Gastrocnemius medialis (tissue), 4 donors: ENCODE data around the gene TSPAN9. TPM values are rescaled to one million over a fixed set of nuclear protein-coding genes. Genes with fewer than 3 reads are reported as not detected.
A peak's percentile ranks its signal among the peaks of the same experiment; 100 is the strongest.

Experiments used
- ATAC-seq, 2 donors: fragments of 150-250 bp; one replicate each; pipeline ENCODE4 v1.9.1; 2016
- DNase-seq, 2 donors: peaks; one replicate each; pipeline ENCODE4 v3.0.0-alpha.2; 2019
- H3K27ac ChIP-seq, 4 donors: fragments of 200-600 bp; sonication (generic); 1 replicate in 1 of 4; 2 replicates in 3 of 4; pipeline ENCODE4 v1.5.1; 2016 to 2018; ENCODE audit warnings: mild to moderate bottlenecking in 2 of 4, moderate library complexity in 1 of 4
- H3K27me3 ChIP-seq, 3 donors: fragments of 200-600 bp; sonication (generic) in 2 of 3; 1 replicate in 1 of 3; 2 replicates in 2 of 3; pipeline versions ENCODE4 v1.5.1 to v1.6.0; 2016 to 2019; ENCODE audit warnings: mild to moderate bottlenecking in 1 of 3, moderate library complexity in 1 of 3
- H3K36me3 ChIP-seq, 2 donors: fragments of 200-600 bp; sonication (generic) in 1 of 2; one replicate each; pipeline ENCODE4 v1.5.1; 2017 to 2018
- H3K4me1 ChIP-seq, 2 donors: fragments of 200-600 bp; sonication (generic) in 1 of 2; one replicate each; pipeline ENCODE4 v1.5.1; 2016 to 2017; ENCODE audit warnings: mild to moderate bottlenecking in 2 of 2
- H3K4me3 ChIP-seq, 4 donors: fragments of 200-600 bp; sonication (generic) in 3 of 4; 1 replicate in 1 of 4; 2 replicates in 3 of 4; pipeline ENCODE4 v1.5.1; 2016 to 2019; ENCODE audit warnings: mild to moderate bottlenecking in 2 of 4
- H3K9me3 ChIP-seq, 3 donors: fragments of 200-600 bp; sonication (generic) in 2 of 3; 1 replicate in 1 of 3; 2 replicates in 2 of 3; pipeline ENCODE4 v1.5.1; 2016 to 2019
- POLR2A ChIP-seq, 2 donors: fragments of 450-650 bp; IDR thresholded peaks; one replicate each; pipeline ENCODE4 v1.6.1; 2017; ENCODE audit warnings: antibody characterized with exemption in 2 of 2, mild to moderate bottlenecking in 2 of 2, moderate library complexity in 2 of 2
- in situ Hi-C, 4 donors: fragments of 200-750 bp; cut with MboI; loops; one replicate each; pipeline versions ENCODE4 v1.15.0 to v1.8.0; 2017; ENCODE audit warnings: low sequenced_read_pairs in 4 of 4
- intact Hi-C: fragments of 100-400 bp; cut with DNase I; formaldehyde crosslinking; loops from one replicate; pipeline ENCODE4 v1.15.1; 2023; ENCODE audit warnings: low total_unique reads
- total RNA-seq, 4 donors: library from RNA; depleted of rRNA; stranded (reverse); fragments of >200 nt; gene quantifications; one replicate each; pipeline versions ENCODE4 v1.1.0 to v1.2.3, GENCODE V29; 2016
- TF ChIP-seq, protein P1 (sequence below), 5 experiments: fragments of 450-650 bp in 3 of 5; fragments of 200-600 bp in 2 of 5; sonication (generic) in 2 of 5; IDR thresholded peaks in 4 of 5; conservative IDR thresholded peaks in 1 of 5; 1 replicate in 4 of 5; 2 replicates in 1 of 5; pipeline ENCODE4 v1.5.1; 2016 to 2019; ENCODE audit warnings: antibody characterized with exemption in 5 of 5, mild to moderate bottlenecking in 3 of 5, moderate library complexity in 3 of 5

TSPAN9 gene
- total RNA-seq, 4 donors from 2014 or later, result 4.7 to 9.4 (median 7.4) TPM

DNA sequence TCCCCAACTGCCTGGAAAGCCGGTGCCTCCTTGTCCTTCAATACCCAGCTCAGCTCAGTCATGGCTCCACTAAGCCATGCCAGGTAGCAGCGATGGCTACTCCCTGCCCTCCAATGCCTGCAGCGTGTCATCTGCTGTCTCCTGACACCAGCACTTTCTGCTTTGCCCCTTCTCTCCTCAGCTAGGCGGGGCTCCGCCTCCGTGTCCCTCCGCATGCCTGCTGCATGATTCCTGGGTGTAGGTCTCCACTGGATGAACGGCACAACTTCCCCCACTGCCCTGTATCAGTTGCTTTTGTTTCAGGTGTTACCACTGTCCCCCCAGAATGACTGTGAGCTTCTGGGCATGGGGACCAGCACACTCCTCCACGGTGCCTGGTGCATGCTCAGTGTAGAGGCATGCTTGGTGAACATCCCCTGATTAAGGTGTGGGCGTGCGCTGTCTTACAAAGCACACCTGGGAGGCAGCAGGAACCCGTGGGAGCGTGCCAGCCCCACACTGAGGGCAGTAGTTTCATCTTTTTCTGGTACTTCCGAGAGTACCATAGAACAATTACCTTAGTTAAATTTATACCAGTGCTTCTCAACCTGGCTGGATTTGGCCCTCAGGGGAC, 234.4 kb downstream of the TSPAN9 start:
- TF ChIP-seq, protein P1, sequence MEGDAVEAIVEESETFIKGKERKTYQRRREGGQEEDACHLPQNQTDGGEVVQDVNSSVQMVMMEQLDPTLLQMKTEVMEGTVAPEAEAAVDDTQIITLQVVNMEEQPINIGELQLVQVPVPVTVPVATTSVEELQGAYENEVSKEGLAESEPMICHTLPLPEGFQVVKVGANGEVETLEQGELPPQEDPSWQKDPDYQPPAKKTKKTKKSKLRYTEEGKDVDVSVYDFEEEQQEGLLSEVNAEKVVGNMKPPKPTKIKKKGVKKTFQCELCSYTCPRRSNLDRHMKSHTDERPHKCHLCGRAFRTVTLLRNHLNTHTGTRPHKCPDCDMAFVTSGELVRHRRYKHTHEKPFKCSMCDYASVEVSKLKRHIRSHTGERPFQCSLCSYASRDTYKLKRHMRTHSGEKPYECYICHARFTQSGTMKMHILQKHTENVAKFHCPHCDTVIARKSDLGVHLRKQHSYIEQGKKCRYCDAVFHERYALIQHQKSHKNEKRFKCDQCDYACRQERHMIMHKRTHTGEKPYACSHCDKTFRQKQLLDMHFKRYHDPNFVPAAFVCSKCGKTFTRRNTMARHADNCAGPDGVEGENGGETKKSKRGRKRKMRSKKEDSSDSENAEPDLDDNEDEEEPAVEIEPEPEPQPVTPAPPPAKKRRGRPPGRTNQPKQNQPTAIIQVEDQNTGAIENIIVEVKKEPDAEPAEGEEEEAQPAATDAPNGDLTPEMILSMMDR (IDR thresholded peaks at IDR 0.05 in 4 of 5, conservative IDR thresholded peaks at IDR 0.05 in 1 of 5), result no peak
- no peak for TF ChIP-seq POLR2A (IDR thresholded peaks at IDR 0.05)
- intact Hi-C loops, result no loop called here

DNA sequence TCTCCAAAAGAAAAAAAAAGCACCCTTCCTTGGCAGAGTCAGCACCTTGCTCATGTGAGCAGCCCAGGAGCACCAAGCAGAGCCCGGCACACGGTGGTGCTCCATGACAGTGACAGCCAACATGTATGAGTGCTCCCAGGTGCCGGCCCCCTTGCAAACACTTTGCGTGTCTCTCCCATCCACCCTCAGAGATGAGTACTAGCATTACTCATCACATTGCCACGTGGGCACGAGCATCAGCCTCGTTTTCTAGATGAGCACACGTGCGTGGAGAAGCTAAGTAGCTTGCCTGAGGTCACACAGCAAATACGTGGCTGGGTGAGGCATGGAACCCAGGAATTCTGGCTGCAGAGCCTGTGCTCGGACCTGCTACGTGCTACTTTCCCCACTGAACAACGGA, 235.9 kb downstream of the TSPAN9 start:
- Histone ChIP-seq H3K4me1 (peaks cover 0 to 7% of the 10 kb centered on the region in 2 donors), H3K4me3 (no peak overlapping the region), H3K27me3 (no peaks in the 10 kb centered on the region), H3K9me3 (no peaks in the 10 kb centered on the region), H3K36me3 (no peaks in the 10 kb centered on the region), H3K27ac (no peak overlapping the region)
- no peak for DNase-seq
- ATAC-seq, result no peak
- intact Hi-C loops (no loop called here), in situ Hi-C loops (loop anchor here in 1 of 4 donors (25.0 kb wide), 1 partner anchor 324 kb away; no protein-coding TSS in a partner anchor)
- TF ChIP-seq, protein P1 (IDR thresholded peaks at IDR 0.05 in 4 of 5, conservative IDR thresholded peaks at IDR 0.05 in 1 of 5), result no peak
- TF ChIP-seq POLR2A (IDR thresholded peaks at IDR 0.05), result no peak

More for the DNA sequence above, 234.4 kb downstream of the TSPAN9 start:
- H3K27ac ChIP-seq, result no peak overlapping the region
- H3K36me3 ChIP-seq, result no peaks in the 10 kb centered on the region
- H3K27me3 ChIP-seq, result no peaks in the 10 kb centered on the region
- H3K9me3 ChIP-seq, result no peaks in the 10 kb centered on the region
- DNase-seq, result no peak
- ATAC-seq, result no peak
- H3K4me1 ChIP-seq, result peaks cover 0 to 7% of the 10 kb centered on the region in 2 donors
- no peak overlapping the region for H3K4me3 ChIP-seq
- in situ Hi-C loops, result loop anchor here in 1 of 4 donors (25.0 kb wide), 1 partner anchor 326 kb away; no protein-coding TSS in a partner anchor

DNA sequence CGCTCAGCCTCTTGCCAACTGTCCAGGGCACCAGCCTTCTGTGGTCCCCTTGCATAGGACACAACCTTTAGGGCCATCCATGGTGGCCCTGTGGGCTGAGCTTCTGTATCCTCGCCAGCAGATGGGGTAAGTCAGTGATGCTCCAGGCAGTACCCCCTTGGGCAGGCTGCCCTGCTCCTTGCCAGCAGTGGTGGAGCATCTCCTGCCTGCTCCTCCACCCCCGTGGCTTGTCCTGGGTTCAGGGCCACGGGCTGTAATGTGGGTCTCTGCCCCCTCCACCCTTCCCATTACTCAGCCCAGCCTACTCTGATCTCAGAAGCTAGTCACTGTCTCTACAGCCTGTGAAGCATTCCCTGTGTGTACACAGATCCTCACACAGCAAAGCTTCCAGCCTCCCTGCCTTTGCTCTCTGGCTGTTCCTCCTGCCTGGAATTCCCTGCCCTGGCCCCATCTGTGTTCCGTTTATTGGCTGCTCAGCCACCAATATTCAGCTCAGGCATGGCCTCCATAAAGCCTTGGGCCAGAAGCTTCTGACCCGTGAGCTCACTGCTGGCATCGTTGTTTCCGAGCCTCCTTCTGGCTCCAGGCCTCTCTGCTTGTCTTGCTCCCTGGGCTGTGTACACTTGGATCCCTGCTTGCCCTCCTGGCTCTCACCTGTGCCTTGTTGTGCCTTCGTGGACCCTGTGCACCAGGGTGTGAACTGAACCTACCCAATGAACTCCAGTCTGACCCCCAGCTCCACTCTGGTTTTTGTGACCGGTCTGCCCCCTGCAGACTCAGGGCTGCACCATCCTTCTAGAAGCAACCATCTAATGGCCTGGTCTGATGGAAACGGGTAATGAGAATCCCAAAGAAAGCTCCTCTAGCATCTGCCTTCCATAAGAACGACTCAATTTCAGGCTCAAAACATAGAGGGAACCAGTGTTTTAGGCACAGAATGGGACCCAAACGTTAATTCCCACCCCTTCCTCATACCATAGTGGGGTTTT, 236.8 kb downstream of the TSPAN9 start:
- DNase-seq (no peak), ATAC-seq (no peak)
- Histone ChIP-seq H3K4me1 (peaks cover 0 to 7% of the 10 kb centered on the region in 2 donors), H3K9me3 (no peaks in the 10 kb centered on the region), H3K27me3 (no peaks in the 10 kb centered on the region), H3K4me3 (no peak overlapping the region), H3K27ac (no peak overlapping the region), H3K36me3 (no peaks in the 10 kb centered on the region)
- in situ Hi-C loops, result loop anchor here in 1 of 4 donors (25.0 kb wide), 1 partner anchor 323 kb away; no protein-coding TSS in a partner anchor
- intact Hi-C loops, result no loop called here
- TF ChIP-seq, protein P1 (IDR thresholded peaks at IDR 0.05 in 4 of 5, conservative IDR thresholded peaks at IDR 0.05 in 1 of 5), result no peak
- no peak for TF ChIP-seq POLR2A (IDR thresholded peaks at IDR 0.05)

DNA sequence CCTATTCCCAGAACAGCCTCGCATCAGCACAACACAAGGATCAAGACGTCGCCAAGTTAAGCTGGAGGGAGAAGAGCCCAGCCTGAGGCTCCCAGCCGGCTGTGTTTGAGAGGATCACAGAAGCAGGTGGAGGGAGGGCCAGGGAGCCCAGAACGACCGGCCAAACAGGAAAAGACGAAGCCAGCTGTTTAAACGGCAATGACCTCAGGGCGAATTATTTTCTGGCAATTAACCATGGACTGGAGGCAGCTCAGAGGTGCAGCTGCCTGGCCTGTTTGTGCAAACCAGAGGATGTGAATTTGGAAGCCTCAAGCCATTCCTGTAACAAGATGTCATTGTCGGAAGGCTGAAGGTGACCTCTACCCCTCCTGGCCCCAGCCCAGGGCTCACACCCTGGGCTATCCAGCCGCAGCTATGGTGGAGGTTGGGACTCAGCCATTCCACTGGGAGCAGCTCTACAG, 238.1 kb downstream of the TSPAN9 start:
- Histone ChIP-seq H3K4me1 (peaks cover 0 to 7% of the 10 kb centered on the region in 2 donors), H3K27me3 (no peaks in the 10 kb centered on the region), H3K4me3 (no peak overlapping the region), H3K9me3 (no peaks in the 10 kb centered on the region), H3K36me3 (no peaks in the 10 kb centered on the region), H3K27ac (no peak overlapping the region)
- in situ Hi-C loops (loop anchor here in 1 of 4 donors (25.0 kb wide), 1 partner anchor 322 kb away; no protein-coding TSS in a partner anchor), intact Hi-C loops (loop anchor here (5.0 kb wide), 1 partner anchor 487 kb away; no protein-coding TSS in a partner anchor)
- peak; percentile 74 to 76 for ATAC-seq
- TF ChIP-seq, protein P1 (IDR thresholded peaks at IDR 0.05 in 4 of 5, conservative IDR thresholded peaks at IDR 0.05 in 1 of 5), result no peak
- no peak for TF ChIP-seq POLR2A (IDR thresholded peaks at IDR 0.05)
- peak; percentile 30 to 57 for DNase-seq
